A549 (cell line): ENCODE data around the gene KLHL11. TPM values are rescaled to one million over a fixed set of nuclear protein-coding genes. Genes with fewer than 3 reads are reported as not detected.
A peak's percentile ranks its signal among the peaks of the same experiment; 100 is the strongest.

Experiments
- ATAC-seq, 2 experiments: fragments of 200-7000 bp in 1 of 2; fragments of >200 bp in 1 of 2; cut with Nextera tagmentation in 1 of 2; cut with Tn5 transposase in 1 of 2; 3 replicates each; pipeline versions ENCODE4 v1.8.0 to v1.9.1; 2018 to 2020; ENCODE audit warnings: mild to moderate bottlenecking in 1 of 2, moderate library complexity in 1 of 2
- CTCF ChIA-PET: fragments of 300-600 bp; sonication (Branson Sonifier 250); formaldehyde crosslinking; extraction: SDS; loops from one replicate; lab custom pipeline; 2021; ENCODE audit warnings: antibody characterized with exemption, inconsistent platforms; lab: Yijun Ruan, JAX
- POLR2A ChIA-PET: fragments of 350-600 bp; formaldehyde crosslinking; extraction: SDS; loops from one replicate; lab custom pipeline; 2021; ENCODE audit warnings: antibody characterized with exemption, inconsistent platforms; lab: Yijun Ruan, JAX
- DNase-seq, 2 experiments: peaks; one replicate each; pipeline versions ENCODE4 v3.0.0 to v3.0.0-alpha.2; 2011 to 2016; ENCODE audit warnings: low read depth in 1 of 2, low spot score in 1 of 2
- FAIRE-seq: peaks from 2 replicates; lab custom pipeline; 2011; peaks lifted over from hg19 to GRCh38; lab: Jason Lieb, UNC
- H3K27ac ChIP-seq, 2 experiments: fragments of >200 bp; sonication (Bioruptor Twin); formaldehyde crosslinking; 3 replicates each; pipeline ENCODE4 v1.5.1; 2016 to 2017
- H3K4me1 ChIP-seq: fragments of >200 bp; sonication (Bioruptor Twin); formaldehyde crosslinking; 3 replicates; pipeline ENCODE4 v1.6.1; 2016
- H3K4me2 ChIP-seq: fragments of >200 bp; sonication (Bioruptor Twin); formaldehyde crosslinking; 3 replicates; pipeline ENCODE4 v1.6.1; 2016
- H3K4me3 ChIP-seq: fragments of >200 bp; sonication (Bioruptor Twin); formaldehyde crosslinking; 3 replicates; pipeline ENCODE4 v1.5.1; 2016
- H3K9me3 ChIP-seq: fragments of >200 bp; sonication (Bioruptor Twin); formaldehyde crosslinking; 3 replicates; pipeline ENCODE4 v1.6.1; 2016
- BCL3 ChIP-seq: fragments of >200 bp; sonication (Bioruptor Twin); formaldehyde crosslinking; IDR thresholded peaks from 3 replicates; pipeline ENCODE4 v1.6.1; 2016
- CBX8 ChIP-seq: fragments of 200-600 bp; sonication (generic); IDR thresholded peaks from 2 replicates; pipeline ENCODE4 v1.6.1; 2016
- CTCF ChIP-seq: fragments of >200 bp; sonication (Bioruptor Twin); formaldehyde crosslinking; IDR thresholded peaks from 3 replicates; pipeline ENCODE4 v1.5.1; 2016
- ELK1 ChIP-seq: fragments of 150-350 bp; IDR thresholded peaks from 2 replicates; pipeline ENCODE4 v1.6.1; 2014; ENCODE audit warnings: low read depth, mild to moderate bottlenecking, low read length
- FOXS1 ChIP-seq: fragments of 250-450 bp; sonication (Bioruptor Pico); IDR thresholded peaks from 2 replicates; pipeline ENCODE4 v1.5.0; 2020; ENCODE audit warnings: mild to moderate bottlenecking, moderate library complexity
- GATA3 ChIP-seq: IDR thresholded peaks from 2 replicates; pipeline ENCODE4 v1.6.1; 2012; ENCODE audit warnings: borderline replicate concordance
- HEYL ChIP-seq: fragments of 250-450 bp; sonication (Bioruptor Pico); IDR thresholded peaks from 2 replicates; pipeline ENCODE4 v1.8.0; 2021; ENCODE audit warnings: mild to moderate bottlenecking, moderate library complexity
- HOXB13 ChIP-seq: fragments of 250-450 bp; sonication (Bioruptor Pico); IDR thresholded peaks from 2 replicates; pipeline ENCODE4 v1.5.0; 2020; ENCODE audit warnings: low read depth, mild to moderate bottlenecking, moderate library complexity
- JUNB ChIP-seq: fragments of >200 bp; sonication (Bioruptor Twin); formaldehyde crosslinking; IDR thresholded peaks from 2 replicates; pipeline ENCODE4 v1.6.1; 2016
- MAX ChIP-seq: IDR thresholded peaks from 2 replicates; pipeline ENCODE4 v1.6.1; 2012
- MAZ ChIP-seq: fragments of 150-350 bp; IDR thresholded peaks from 2 replicates; pipeline ENCODE4 v1.6.1; 2014; ENCODE audit warnings: antibody characterized with exemption, low read depth, low read length, borderline replicate concordance
- MYC ChIP-seq: IDR thresholded peaks from 2 replicates; pipeline ENCODE4 v1.6.1; 2012; ENCODE audit warnings: mild to moderate bottlenecking, inconsistent platforms, low read length, improper control_type of control experiment, borderline replicate concordance
- NFE2L2 ChIP-seq: fragments of 150-350 bp; conservative IDR thresholded peaks from 2 replicates; pipeline ENCODE4 v1.6.1; 2014; ENCODE audit warnings: low read length
- NPAS2 ChIP-seq: fragments of 250-450 bp; sonication (Bioruptor Pico); IDR thresholded peaks from 2 replicates; pipeline ENCODE4 v1.8.0; 2022; ENCODE audit warnings: mild to moderate bottlenecking, moderate library complexity, borderline replicate concordance
- PBX3 ChIP-seq: IDR thresholded peaks from 2 replicates; pipeline ENCODE4 v1.6.1; 2012
- POLR2A ChIP-seq: IDR thresholded peaks from 2 replicates; pipeline ENCODE4 v1.6.1; 2012; ENCODE audit warnings: mild to moderate bottlenecking, low read length
- RARB ChIP-seq: fragments of 250-450 bp; sonication (Bioruptor Pico); IDR thresholded peaks from 2 replicates; pipeline ENCODE4 v1.8.0; 2021; ENCODE audit warnings: mild to moderate bottlenecking, moderate library complexity
- RFX5 ChIP-seq: fragments of 450-650 bp; IDR thresholded peaks from 2 replicates; pipeline ENCODE4 v1.7.1; 2014; ENCODE audit warnings: antibody characterized with exemption, mild to moderate bottlenecking, moderate library complexity
- RNF2 ChIP-seq: fragments of 200-600 bp; sonication (generic); IDR thresholded peaks from 2 replicates; pipeline ENCODE4 v1.6.1; 2016; ENCODE audit warnings: low read depth, mild to moderate bottlenecking, antibody characterized with exemption, moderate library complexity, borderline replicate concordance
- ZC3H11A ChIP-seq: fragments of 450-650 bp; IDR thresholded peaks from 2 replicates; pipeline ENCODE4 v1.6.1; 2014; ENCODE audit warnings: antibody characterized with exemption, mild to moderate bottlenecking
- WGBS: methylation state at CpG from one replicate; pipeline ENCODE4 v1.1.6; 2017; ENCODE audit errors: missing lambda C conversion rate; 5-methylcytosine and 5-hydroxymethylcytosine counted together
- polyA plus RNA-seq, 4 experiments: library from polyadenylated mRNA; depleted of rRNA in 3 of 4; stranded (reverse); fragments of >200 nt; fragmentation: RNase III in 1 of 4; extraction: RNeasy Plus Mini Kit Qiagen cat#74134 plus additional on column Dnase treatment in 1 of 4; gene quantifications; 2 replicates in 3 of 4; 3 replicates in 1 of 4; pipeline ENCODE4 v1.2.3, GENCODE V29; 2011 to 2017

Gene KLHL11
- polyA plus RNA-seq, 2 of the 4 experiments (the other 2 are of a cell fraction) = 3.8 to 12.7 TPM

GRCh38 chr17:41810659-41811548, 54.3 kb downstream of the KLHL11 start:
- peak overlapping the region; percentile 96 to 97 for H3K27ac ChIP-seq
- 62% methylated on average over 39 of the region's 58 CpGs for WGBS
- H3K4me2 ChIP-seq = peak overlapping the region; percentile 97
- no peak; a peak in 2 of 6 replicates for ATAC-seq
- ChIA-PET POLR2A (interaction anchor here (0.5 to 2.8 kb wide), 14 partner anchors 10 to 122 kb away, joined by 3 to 17 read pairs (median 4); partner anchors contain the start of genes ACLY, EIF1, HAP1 and JUP), CTCF (interaction anchor here (0.6 to 52.0 kb wide), 37 partner anchors 9 to 1446 kb away, joined by 3 to 3262 read pairs (median 4); partner anchors contain the start of genes ACLY, GAST, HAP1 and JUP)
- FAIRE-seq = no peak
- H3K4me3 ChIP-seq = peak overlapping the region; percentile 79
- no peak for DNase-seq
- TF ChIP-seq RNF2 (no peak), POLR2A (no peak), ZC3H11A (no peak), RFX5 (no peak), NPAS2 (CRISPR knock-in tag) (no peak), CBX8 (no peak), HEYL (no peak), BCL3 (no peak), FOXS1 (no peak), JUNB (no peak), MAX (no peak), ELK1 (no peak), NFE2L2 (no peak), MAZ (no peak), GATA3 (no peak), PBX3 (no peak), HOXB13 (CRISPR knock-in tag) (no peak), CTCF (no peak), MYC (no peak), RARB (CRISPR knock-in tag) (no peak)
- TF ChIP-seq, all 56 proteins: peak for 0
- Histone ChIP-seq H3K9me3 (no peaks in the 10 kb centered on the region), H3K4me1 (peaks cover 30% of the 10 kb centered on the region)
